Esophagus squamous epithelium (tissue), 5 donors: ENCODE measurements around the gene NAA15. TPM values are rescaled to one million over a fixed set of nuclear protein-coding genes. Genes with fewer than 3 reads are reported as not detected.
A peak's percentile ranks its signal among the peaks of the same experiment; 100 is the strongest.

ENCODE experiments used
- DNase-seq: peaks from one replicate; lab custom pipeline; 2025; lab: John Stamatoyannopoulos, UW
- H3K27ac ChIP-seq, 4 donors: fragments of 200-600 bp; sonication (generic); one replicate each; pipeline ENCODE4 v1.5.1; 2016 to 2019; ENCODE audit warnings: mild to moderate bottlenecking in 1 of 4
- H3K27me3 ChIP-seq, 4 donors: fragments of 200-600 bp; sonication (generic); 1 replicate in 3 of 4; 2 replicates in 1 of 4; pipeline versions ENCODE4 v1.5.1 to v1.6.0; 2017 to 2021; ENCODE audit warnings: antibody characterized with exemption in 1 of 4
- H3K36me3 ChIP-seq, 3 donors: fragments of 200-600 bp; sonication (generic); one replicate each; pipeline ENCODE4 v1.5.1; 2016 to 2019
- H3K4me1 ChIP-seq, 3 donors: fragments of 200-600 bp; sonication (generic); one replicate each; pipeline ENCODE4 v1.5.1; 2017 to 2019
- H3K4me3 ChIP-seq, 4 donors: fragments of 200-600 bp; sonication (generic); 1 replicate in 3 of 4; 2 replicates in 1 of 4; pipeline ENCODE4 v1.5.1; 2016 to 2019; ENCODE audit warnings: mild to moderate bottlenecking in 2 of 4, moderate library complexity in 1 of 4
- H3K9me3 ChIP-seq, 3 donors: fragments of 200-600 bp; sonication (generic); one replicate each; pipeline ENCODE4 v1.5.1; 2016 to 2019
- CTCF ChIP-seq, 6 experiments: fragments of 450-650 bp in 4 of 6; fragments of 200-600 bp in 2 of 6; sonication (generic) in 2 of 6; IDR thresholded peaks; one replicate each; pipeline ENCODE4 v1.5.1; 2016 to 2019; ENCODE audit warnings: antibody characterized with exemption in 6 of 6, mild to moderate bottlenecking in 4 of 6, moderate library complexity in 4 of 6
- POLR2A ChIP-seq, 4 donors: fragments of 450-650 bp; IDR thresholded peaks; one replicate each; pipeline ENCODE4 v1.6.1; 2017; ENCODE audit warnings: antibody characterized with exemption in 4 of 4, mild to moderate bottlenecking in 4 of 4, moderate library complexity in 3 of 4
- WGBS, 2 donors: methylation state at CpG; one replicate each; pipeline ENCODE4 v1.1.5; 2018; 5-methylcytosine and 5-hydroxymethylcytosine counted together
- intact Hi-C: fragments of 100-400 bp; cut with DNase I; formaldehyde crosslinking; loops from one replicate; pipeline ENCODE4 v1.15.0; 2022
- total RNA-seq, 4 donors: library from RNA; depleted of rRNA; stranded (reverse); fragments of >200 nt; gene quantifications; one replicate each; pipeline ENCODE4 v1.1.0, GENCODE V29; 2016
- donor health status: DM: yes; HTN: yes; CAD: no.

NAA15 gene
- total RNA-seq, 4 donors from 2014 or later: 28.8 to 51.1 (median 38.4) TPM

DNA sequence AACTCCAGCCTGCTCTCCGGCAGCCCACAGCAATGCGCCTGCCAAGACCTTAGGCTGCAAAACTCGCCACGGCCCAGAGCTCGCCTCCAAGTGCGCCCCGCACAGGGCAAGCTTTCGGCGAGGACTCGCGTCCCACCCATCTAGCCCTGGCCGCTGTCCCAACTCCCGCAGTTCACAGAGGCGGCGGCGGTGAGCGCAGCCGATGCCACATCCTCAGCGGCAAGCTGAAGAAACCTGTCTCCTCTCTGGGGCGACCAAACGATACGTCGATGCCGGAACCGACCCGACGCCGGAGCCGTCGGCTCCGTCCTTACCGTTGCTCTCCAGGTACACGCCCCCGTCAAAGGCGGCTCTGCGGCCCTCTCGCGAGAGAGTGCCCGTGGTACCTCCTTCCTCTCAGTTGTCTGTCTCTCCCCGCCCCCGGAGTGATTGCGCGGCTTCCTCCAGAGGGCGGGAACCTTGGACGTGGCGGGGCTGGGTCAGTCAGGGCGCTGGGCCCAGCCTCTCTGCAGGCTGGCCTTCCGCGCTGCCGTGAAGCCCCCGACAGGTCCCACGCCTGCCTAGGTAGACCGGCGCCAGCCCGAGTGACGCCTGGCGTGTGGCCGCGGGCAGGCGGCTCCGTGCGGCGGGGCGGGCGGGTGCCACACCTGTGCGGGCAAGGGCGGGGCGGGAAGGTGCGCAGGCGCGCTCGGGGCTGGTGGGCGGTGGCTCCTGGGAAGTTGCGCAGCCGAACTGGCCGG lies 152.2 kb downstream of the NAA15 start:
- H3K36me3 ChIP-seq: no peaks in the 10 kb centered on the region
- WGBS, 2 donors: 0% methylated on average over 15 of the region's 76 CpGs; no CpG with 5 or more reads in 1 of the 2 donors
- peak overlapping the region; percentile 72 to 97 (median 88) for H3K4me3 ChIP-seq
- peaks cover 15 to 63% (median 35%) of the 10 kb centered on the region in 3 donors for H3K4me1 ChIP-seq
- TF ChIP-seq POLR2A (IDR thresholded peaks at IDR 0.05): peak in 3 of 4 donors; percentile 54 to 89 (median 62)
- peak in 3 of 6 experiments; percentile 1 to 24 (median 3) for TF ChIP-seq CTCF (IDR thresholded peaks at IDR 0.05)
- intact Hi-C loops: no loop called here
- H3K27ac ChIP-seq: peak overlapping the region; percentile 97 to 99 (median 99)
- peak; percentile 89 for DNase-seq
- H3K27me3 ChIP-seq: no peaks in the 10 kb centered on the region
- H3K9me3 ChIP-seq: no peaks in the 10 kb centered on the region

GRCh38 chr4:139454111-139455045 lies 153.1 kb downstream of the NAA15 start, which contains the start of gene RAB33B:
RAB33B (plus strand) TSS chr4:139454121; CDS start chr4:139454196, 75 bp downstream.
- Histone ChIP-seq H3K36me3 (no peaks in the 10 kb centered on the region), H3K4me1 (peaks cover 15 to 71% (median 35%) of the 10 kb centered on the region in 3 donors), H3K27me3 (no peaks in the 10 kb centered on the region), H3K9me3 (no peaks in the 10 kb centered on the region), H3K27ac (peak within 1 kb of the TSS; percentile 97 to 99 (median 99)), H3K4me3 (peak within 1 kb of the TSS; percentile 72 to 97 (median 88))
- TF ChIP-seq POLR2A (IDR thresholded peaks at IDR 0.05) (peak in 3 of 4 donors; percentile 83 to 96 (median 93)), CTCF (IDR thresholded peaks at IDR 0.05) (no peak)
- 0 to 1% methylated on average over 17 to 21 of the region's 46 CpGs for WGBS, 2 donors
- intact Hi-C loops: no loop called here
- no peak for DNase-seq

DNA sequence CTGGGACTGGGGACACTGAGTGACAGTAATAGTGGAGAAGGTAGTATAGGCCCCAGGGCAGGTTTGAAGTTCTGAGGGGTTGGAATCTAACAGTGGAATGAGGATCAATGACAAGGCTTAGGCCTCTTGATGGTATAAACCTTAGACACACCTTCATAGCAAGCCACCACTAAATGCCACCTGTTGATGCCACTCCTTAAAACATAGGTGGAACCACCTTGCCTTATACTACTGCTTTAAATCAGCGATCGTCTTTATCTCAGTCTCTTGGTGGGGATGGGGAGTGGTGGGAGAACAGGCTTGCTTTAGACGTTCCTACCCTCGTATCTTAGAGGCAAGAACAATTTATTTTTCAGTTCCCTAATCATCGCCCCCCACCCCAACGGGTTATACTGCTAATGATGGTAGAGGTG lies 153.8 kb downstream of the NAA15 start:
- Histone ChIP-seq H3K27me3 (no peaks in the 10 kb centered on the region), H3K4me1 (peaks cover 15 to 76% (median 35%) of the 10 kb centered on the region in 3 donors), H3K36me3 (no peaks in the 10 kb centered on the region), H3K27ac (peak overlapping the region; percentile 32 to 99 (median 98)), H3K9me3 (no peaks in the 10 kb centered on the region), H3K4me3 (peak overlapping the region; percentile 72 to 97 (median 88))
- no peak for DNase-seq
- TF ChIP-seq CTCF (IDR thresholded peaks at IDR 0.05) (no peak), POLR2A (IDR thresholded peaks at IDR 0.05) (no peak)
- WGBS, 2 donors: 28 to 43% methylated on average over 6 of the region's 6 CpGs
- intact Hi-C loops: no loop called here

DNA sequence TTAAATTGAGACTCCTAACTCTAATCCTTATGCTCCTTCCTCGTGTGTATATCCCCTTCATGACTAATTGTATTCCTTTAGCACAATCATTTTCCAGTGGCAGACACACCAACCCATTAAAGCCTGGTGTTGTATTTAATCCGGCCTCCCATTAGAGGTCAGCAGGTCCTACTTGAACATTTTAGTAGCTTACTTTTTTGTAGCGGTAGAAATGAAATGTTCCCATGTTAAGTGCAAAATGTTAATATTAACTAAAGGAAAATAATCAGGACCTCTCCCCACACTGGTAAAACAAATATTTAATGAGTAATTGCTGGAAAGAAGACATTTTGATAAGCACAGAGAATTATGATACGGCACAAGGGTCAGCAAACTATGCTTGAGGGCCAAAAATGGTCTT lies 156.0 kb downstream of the NAA15 start:
- 56% methylated on average over 4 of the region's 4 CpGs for WGBS, 2 donors
- DNase-seq: no peak
- no peak overlapping the region for H3K4me3 ChIP-seq
- no peaks in the 10 kb centered on the region for H3K27me3 ChIP-seq
- H3K36me3 ChIP-seq: no peaks in the 10 kb centered on the region
- intact Hi-C loops: no loop called here
- peak overlapping the region in 1 of 4 donors; percentile 99 for H3K27ac ChIP-seq
- no peaks in the 10 kb centered on the region for H3K9me3 ChIP-seq
- H3K4me1 ChIP-seq: peaks cover 15 to 66% (median 32%) of the 10 kb centered on the region in 3 donors
- TF ChIP-seq CTCF (IDR thresholded peaks at IDR 0.05): no peak
- no peak for TF ChIP-seq POLR2A (IDR thresholded peaks at IDR 0.05)
